ENCODE measurements around the gene LPP. TPM values are rescaled to one million over a fixed set of nuclear protein-coding genes. Genes with fewer than 3 reads are reported as not detected.
"Not testable (repeated sequence)": the region's sequence is repeated elsewhere in the genome, so short reads cannot be mapped to it uniquely, and the experiment has no call there.

LPP gene
- total RNA-seq, 1 donor from 2014 or later, result 97.4 TPM

DNA sequence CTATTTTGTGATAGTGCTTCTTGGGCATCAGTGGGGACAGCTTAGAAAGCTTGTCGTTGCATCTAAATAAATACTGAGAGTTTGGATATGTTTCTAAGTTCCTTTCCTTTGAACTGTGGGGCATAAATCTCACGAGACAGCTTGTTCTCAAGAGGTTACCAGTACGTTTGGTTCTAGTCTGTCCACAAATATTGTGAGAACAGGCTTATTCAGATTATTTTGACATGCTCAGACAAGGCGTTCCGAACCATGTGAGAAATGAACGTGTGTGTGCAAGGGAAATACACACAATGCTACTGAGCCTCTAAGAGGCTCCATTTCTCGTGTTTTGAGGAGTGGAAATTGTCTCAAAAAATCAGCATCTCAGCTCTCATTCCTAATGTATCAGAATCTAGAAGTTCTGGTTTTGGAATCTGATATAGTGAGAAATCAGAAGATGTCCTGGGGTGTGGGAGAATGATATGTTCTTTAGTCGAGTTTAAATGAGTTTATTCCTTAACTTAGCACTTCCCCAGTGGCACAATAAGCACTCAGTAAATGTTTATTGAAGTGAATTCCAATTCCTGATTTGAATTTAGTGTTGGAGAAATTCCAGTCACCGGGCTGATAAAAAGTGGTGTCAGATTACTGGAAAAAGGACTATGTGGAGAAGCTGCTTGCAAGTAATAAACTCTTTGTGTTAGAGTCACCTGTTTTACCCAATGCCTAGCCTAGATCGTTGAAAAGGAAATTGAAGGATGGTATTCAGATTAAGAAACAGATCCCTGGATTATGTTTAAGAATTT, 481.5 kb downstream of the LPP start:
- Histone ChIP-seq H3K27ac (replicated peaks) (peak overlapping the region; percentile 52), H3K4me1 (peaks cover 26% of the 10 kb centered on the region), H3K9me3 (replicated peaks) (no peaks in the 10 kb centered on the region), H3K36me3 (no peaks in the 10 kb centered on the region), H3K27me3 (ENCODE audit: low read depth) (no peaks in the 10 kb centered on the region), H3K4me3 (no peak overlapping the region)
- TF ChIP-seq, protein P1, sequence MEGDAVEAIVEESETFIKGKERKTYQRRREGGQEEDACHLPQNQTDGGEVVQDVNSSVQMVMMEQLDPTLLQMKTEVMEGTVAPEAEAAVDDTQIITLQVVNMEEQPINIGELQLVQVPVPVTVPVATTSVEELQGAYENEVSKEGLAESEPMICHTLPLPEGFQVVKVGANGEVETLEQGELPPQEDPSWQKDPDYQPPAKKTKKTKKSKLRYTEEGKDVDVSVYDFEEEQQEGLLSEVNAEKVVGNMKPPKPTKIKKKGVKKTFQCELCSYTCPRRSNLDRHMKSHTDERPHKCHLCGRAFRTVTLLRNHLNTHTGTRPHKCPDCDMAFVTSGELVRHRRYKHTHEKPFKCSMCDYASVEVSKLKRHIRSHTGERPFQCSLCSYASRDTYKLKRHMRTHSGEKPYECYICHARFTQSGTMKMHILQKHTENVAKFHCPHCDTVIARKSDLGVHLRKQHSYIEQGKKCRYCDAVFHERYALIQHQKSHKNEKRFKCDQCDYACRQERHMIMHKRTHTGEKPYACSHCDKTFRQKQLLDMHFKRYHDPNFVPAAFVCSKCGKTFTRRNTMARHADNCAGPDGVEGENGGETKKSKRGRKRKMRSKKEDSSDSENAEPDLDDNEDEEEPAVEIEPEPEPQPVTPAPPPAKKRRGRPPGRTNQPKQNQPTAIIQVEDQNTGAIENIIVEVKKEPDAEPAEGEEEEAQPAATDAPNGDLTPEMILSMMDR (IDR thresholded peaks at IDR 0.05; ENCODE audit: borderline replicate concordance), result no peak
- no peak for DNase-seq
- intact Hi-C loops (cut with micrococcal nuclease), result no loop called here

DNA sequence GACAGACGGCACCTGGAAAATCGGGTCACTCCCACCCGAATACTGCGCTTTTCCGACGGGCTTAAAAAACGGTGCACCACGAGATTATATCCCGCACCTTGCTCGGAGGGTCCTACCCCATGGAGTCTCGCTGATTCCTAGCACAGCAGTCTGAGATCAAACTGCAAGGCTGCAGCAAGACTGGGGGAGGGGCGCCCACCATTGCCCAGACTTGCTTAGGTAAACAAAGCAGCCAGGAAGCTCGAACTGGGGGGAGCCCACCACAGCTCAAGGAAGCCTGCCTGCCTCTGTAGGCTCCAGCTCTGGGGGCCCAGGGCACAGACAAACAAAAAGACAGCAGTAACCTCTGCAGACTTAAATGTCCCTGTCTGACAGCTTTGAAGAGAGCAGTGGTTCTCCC, 482.3 kb downstream of the LPP start:
- H3K9me3 ChIP-seq (replicated peaks); H3K27me3 ChIP-seq (ENCODE audit: low read depth); H3K4me3 ChIP-seq; H3K36me3 ChIP-seq; H3K27ac ChIP-seq (replicated peaks); intact Hi-C loops (cut with micrococcal nuclease); DNase-seq: not testable (repeated sequence)
- peaks cover 35% of the 10 kb centered on the region for H3K4me1 ChIP-seq

DNA sequence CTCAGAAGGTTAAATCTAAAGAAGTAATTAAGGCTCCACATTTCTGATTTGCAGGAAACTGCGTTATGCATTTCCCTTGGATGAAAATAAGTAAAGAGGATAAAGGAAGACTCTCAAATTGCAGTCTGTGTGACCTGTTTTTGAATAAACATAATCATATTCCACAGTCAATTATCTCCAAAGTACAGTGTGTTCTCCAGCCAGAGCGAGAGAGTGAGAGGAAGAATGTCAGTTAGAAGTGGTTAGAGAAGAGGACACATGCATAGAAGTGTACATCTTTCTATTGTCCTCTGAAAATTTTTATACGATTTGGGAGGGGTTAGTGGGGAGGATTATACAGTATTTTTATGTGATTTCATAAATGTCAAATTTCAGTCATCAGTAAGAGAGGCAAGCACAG, 487.1 kb downstream of the LPP start:
- TF ChIP-seq, protein P1 (IDR thresholded peaks at IDR 0.05; ENCODE audit: borderline replicate concordance), result no peak
- H3K9me3 ChIP-seq (replicated peaks), result no peaks in the 10 kb centered on the region
- no peaks in the 10 kb centered on the region for H3K36me3 ChIP-seq
- H3K4me3 ChIP-seq, result no peak overlapping the region
- H3K27ac ChIP-seq (replicated peaks), result peak overlapping the region; percentile 69
- intact Hi-C loops (cut with micrococcal nuclease), result no loop called here
- no peaks in the 10 kb centered on the region for H3K27me3 ChIP-seq (ENCODE audit: low read depth)
- no peak for DNase-seq
- H3K4me1 ChIP-seq, result peaks cover 22% of the 10 kb centered on the region

DNA sequence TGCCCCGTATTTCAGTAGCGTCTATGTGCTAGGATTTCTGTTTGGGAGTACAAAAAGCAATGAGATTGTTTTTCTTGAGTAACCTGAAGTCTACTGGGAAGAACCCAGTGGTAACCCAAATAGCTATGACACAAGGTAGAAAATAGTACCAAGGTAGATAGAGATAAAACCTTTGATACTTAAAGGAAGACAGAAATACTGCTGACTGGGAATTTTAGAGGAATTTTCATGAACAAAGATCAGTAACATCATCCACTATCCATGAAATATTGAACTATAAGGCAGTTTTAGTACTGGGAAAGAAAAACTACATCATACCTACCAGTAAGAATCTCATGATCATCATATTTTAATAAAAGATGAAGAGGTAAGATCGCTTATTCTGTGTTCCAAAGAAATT, 489.8 kb downstream of the LPP start:
- intact Hi-C loops (cut with micrococcal nuclease), result no loop called here
- TF ChIP-seq, protein P1 (IDR thresholded peaks at IDR 0.05; ENCODE audit: borderline replicate concordance), result no peak
- no peak for DNase-seq
- peaks cover 42% of the 10 kb centered on the region for H3K4me1 ChIP-seq
- H3K9me3 ChIP-seq (replicated peaks), result no peaks in the 10 kb centered on the region
- H3K36me3 ChIP-seq, result no peaks in the 10 kb centered on the region
- H3K27ac ChIP-seq (replicated peaks), result no peak overlapping the region
- H3K4me3 ChIP-seq, result no peak overlapping the region
- H3K27me3 ChIP-seq (ENCODE audit: low read depth), result no peaks in the 10 kb centered on the region

DNA sequence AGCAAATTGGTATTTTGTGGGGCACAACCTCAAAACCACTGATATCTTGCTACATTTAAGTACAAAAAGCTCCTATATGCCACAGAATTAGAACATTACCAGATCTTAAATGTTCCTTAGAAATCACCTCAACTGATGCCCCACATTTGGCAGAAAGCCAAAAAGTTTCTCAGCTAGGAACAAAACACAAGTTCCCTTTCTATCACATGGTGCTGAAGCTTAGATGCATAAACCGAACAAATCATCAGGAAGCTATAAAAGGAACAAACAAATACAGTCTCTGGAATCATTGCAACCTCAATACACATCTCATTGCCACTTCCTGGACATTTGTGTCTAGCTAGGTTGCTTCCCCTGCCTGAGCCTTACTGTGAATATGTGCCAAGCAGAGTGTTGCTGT, 492.6 kb downstream of the LPP start:
- Histone ChIP-seq H3K9me3 (replicated peaks) (no peaks in the 10 kb centered on the region), H3K27ac (replicated peaks) (no peak overlapping the region), H3K4me3 (no peak overlapping the region), H3K4me1 (peaks cover 37% of the 10 kb centered on the region), H3K27me3 (ENCODE audit: low read depth) (no peaks in the 10 kb centered on the region), H3K36me3 (no peaks in the 10 kb centered on the region)
- TF ChIP-seq, protein P1 (IDR thresholded peaks at IDR 0.05; ENCODE audit: borderline replicate concordance), result no peak
- DNase-seq, result no peak
- intact Hi-C loops (cut with micrococcal nuclease), result no loop called here

DNA sequence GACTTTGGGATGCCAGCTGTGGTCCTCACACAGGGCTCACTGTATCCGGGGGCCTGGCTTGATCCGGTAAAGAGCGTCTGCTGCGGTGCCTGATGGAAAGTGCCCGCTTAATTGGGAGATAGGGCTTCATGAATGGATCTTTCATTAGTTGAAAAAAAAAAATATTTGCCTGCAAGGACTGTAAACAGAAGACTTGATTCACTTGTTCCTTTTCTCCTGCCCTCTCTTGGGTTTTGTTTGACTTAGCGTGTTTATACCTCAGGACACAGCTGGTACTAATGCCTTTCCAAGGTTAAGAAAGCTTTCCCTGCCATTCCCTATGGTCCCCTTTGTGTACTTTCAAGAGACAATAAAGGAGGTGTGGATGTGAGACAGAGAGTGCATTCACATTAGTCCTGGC, 493.3 kb downstream of the LPP start:
- no peak for DNase-seq
- Histone ChIP-seq H3K9me3 (replicated peaks) (no peaks in the 10 kb centered on the region), H3K4me1 (peaks cover 31% of the 10 kb centered on the region), H3K27me3 (ENCODE audit: low read depth) (no peaks in the 10 kb centered on the region), H3K27ac (replicated peaks) (no peak overlapping the region), H3K36me3 (no peaks in the 10 kb centered on the region), H3K4me3 (no peak overlapping the region)
- TF ChIP-seq, protein P1 (IDR thresholded peaks at IDR 0.05; ENCODE audit: borderline replicate concordance), result no peak
- intact Hi-C loops (cut with micrococcal nuclease), result no loop called here
